AG09309 (cell line): ENCODE results near the gene TKFC.

Source experiments
- DNase-seq: peaks from one replicate; pipeline ENCODE4 v3.0.0-alpha.2; 2010; ENCODE audit warnings: low read depth
- H3K4me3 ChIP-seq: 2 replicates; pipeline ENCODE4 v1.5.1; 2011; ENCODE audit warnings: mild to moderate bottlenecking, low read depth, low read length, moderate library complexity; ENCODE audit not compliant: control insufficient read depth
- TF ChIP-seq, protein P1 (sequence below): IDR thresholded peaks from 2 replicates; pipeline ENCODE4 v1.5.1; 2011; ENCODE audit warnings: mild to moderate bottlenecking, low read depth, low read length, inconsistent platforms; ENCODE audit not compliant: insufficient read depth, control insufficient read depth; ENCODE audit errors: missing control alignments

TKFC gene

DNA sequence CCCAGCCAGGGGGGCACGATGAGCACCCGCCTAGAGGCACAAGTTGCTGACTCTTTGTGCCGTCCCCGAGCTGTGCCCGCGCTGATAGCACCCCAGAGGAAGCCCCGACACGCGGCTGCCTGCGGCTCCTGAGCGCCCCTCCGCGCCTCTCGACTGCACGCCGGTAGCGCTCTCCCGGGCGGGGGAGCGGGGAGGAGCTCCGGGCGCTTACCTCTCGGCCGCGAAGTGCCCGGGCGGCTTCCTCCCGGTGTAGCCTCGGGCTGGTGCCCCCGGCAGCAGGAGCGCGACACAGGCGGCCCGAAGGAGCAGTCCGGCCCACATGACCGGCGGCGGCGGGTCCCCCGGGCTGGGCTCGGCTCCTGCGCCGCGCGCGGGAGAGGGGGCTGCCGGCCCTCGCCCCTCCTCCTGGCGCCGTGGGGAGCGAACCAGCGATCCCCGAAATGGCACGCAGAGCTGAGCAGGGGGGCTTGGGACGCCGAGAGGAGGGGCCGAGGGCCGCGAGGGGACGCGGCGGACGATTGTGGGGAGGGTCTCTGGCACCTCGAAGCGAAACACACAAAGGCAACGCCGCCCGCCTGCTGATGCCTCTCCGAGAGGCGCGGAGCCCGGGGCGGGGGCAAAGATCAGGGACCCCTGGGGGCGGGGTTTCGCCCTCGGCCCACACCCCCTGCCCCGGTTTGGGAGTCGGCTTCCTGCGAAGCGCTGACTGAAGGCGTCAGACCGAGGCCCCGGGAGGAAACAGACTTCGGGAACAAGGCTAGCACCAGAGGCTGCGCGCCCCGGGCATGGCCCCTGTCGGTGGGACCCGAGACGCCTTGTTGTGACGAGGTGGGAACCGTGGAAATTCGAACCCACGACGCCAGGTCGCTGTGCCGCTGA, 38.1 kb upstream of the TKFC start, which contains the start of gene VWCE:
TSS of gene VWCE (minus strand) at position 600 of the 879 bp plus-strand sequence. CDS start at position 321, 279 bp downstream.
- H3K4me3 ChIP-seq = peak within 1 kb of the TSS; percentile 49
- TF ChIP-seq, protein P1, sequence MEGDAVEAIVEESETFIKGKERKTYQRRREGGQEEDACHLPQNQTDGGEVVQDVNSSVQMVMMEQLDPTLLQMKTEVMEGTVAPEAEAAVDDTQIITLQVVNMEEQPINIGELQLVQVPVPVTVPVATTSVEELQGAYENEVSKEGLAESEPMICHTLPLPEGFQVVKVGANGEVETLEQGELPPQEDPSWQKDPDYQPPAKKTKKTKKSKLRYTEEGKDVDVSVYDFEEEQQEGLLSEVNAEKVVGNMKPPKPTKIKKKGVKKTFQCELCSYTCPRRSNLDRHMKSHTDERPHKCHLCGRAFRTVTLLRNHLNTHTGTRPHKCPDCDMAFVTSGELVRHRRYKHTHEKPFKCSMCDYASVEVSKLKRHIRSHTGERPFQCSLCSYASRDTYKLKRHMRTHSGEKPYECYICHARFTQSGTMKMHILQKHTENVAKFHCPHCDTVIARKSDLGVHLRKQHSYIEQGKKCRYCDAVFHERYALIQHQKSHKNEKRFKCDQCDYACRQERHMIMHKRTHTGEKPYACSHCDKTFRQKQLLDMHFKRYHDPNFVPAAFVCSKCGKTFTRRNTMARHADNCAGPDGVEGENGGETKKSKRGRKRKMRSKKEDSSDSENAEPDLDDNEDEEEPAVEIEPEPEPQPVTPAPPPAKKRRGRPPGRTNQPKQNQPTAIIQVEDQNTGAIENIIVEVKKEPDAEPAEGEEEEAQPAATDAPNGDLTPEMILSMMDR = peak; percentile 35
- DNase-seq = no peak

DNA sequence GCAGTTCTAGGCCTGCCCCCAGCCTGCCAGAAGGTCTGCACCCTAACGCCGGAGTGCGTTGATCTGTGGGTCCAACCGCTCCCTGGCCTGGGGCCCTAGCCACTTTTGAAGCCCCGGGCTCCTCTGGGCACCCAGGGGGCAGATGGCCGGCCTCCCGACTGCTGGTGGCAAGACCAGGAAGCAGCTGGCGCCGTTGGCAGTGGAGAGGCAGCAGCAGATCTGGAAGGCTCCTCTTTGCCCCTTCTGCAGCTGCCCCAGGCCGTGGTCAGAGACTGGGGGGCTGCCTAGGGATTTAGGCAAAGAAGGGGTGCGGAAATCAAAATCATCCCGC, 37.5 kb upstream of the TKFC start:
- TF ChIP-seq, protein P1 = no peak
- DNase-seq = no peak
- no peak overlapping the region for H3K4me3 ChIP-seq

DNA sequence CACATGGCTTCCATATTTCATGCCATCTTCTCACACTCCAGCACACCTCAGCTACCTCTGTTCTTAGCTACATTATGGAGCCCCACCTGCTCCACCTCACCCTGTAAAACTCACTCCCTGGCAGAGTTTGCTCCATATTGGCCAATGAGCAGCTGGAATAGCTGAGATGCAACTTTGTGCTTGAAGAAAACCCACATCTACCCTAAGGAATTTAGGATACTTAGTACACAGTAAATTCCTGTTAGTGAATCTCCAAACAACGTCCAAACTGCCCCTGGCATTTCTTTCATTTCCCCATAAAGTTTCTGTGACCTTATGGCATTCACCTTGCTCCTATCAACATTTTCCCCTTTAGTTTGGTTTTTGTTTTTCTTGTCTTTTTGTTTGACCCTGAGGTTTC, 35.7 kb upstream of the TKFC start:
- DNase-seq = no peak
- H3K4me3 ChIP-seq = no peak overlapping the region
- TF ChIP-seq, protein P1 = no peak

DNA sequence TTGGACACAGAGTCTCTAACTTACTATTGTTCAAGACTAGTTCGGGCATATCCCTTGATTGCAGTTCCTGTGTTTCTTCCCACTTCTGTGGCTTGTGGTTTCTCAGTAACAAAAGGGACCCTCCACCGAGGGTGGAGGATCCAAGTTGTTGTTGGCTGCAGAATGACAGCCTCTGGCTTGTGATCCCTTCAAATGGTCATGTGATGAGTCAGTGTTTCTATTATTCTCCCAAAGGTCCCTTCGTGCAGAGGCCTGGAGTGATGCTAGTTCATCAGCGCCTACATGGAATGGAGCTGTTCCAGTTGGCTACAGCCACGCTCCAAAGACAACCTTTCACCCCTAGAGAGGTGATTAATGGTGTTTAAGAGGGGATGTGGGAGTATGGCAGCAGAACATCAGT, 35.3 kb upstream of the TKFC start:
- DNase-seq = peak; percentile 88
- no peak overlapping the region for H3K4me3 ChIP-seq
- TF ChIP-seq, protein P1 = no peak

GRCh38 chr11:61298663-61299244, 34.3 kb upstream of the TKFC start:
- no peak overlapping the region for H3K4me3 ChIP-seq
- TF ChIP-seq, protein P1 = no peak

DNA sequence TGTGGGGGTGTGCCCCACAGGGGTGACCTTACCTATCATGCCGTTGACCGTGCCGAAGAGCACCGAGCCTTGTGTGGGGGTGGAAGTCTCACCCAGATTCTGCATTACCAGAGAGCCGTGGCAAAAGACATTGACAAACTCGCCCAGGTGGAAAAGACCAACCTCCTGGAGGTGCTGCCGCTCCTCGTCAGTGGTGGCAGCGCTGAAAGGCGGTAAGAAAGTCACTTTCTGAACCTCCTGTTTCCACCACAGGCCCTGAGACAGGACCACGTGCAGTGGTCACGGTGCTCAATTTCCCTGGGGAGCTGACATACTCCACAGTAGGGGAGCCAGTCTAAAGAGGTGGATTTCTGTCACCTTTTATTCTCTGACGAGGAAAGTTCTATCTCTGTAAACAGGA, 30.5 kb upstream of the TKFC start:
- TF ChIP-seq, protein P1 = no peak
- H3K4me3 ChIP-seq = no peak overlapping the region
- DNase-seq = no peak

More at GRCh38 chr11:61298663-61299244, 34.3 kb upstream of the TKFC start:
- DNase-seq = no peak
